Measurements from ENCODE around the gene GUCA1A. TPM values are rescaled to one million over a fixed set of nuclear protein-coding genes. Genes with fewer than 3 reads are reported as not detected.

Gene GUCA1A
- total RNA-seq, 1 donor from 2014 or later = not detected

DNA sequence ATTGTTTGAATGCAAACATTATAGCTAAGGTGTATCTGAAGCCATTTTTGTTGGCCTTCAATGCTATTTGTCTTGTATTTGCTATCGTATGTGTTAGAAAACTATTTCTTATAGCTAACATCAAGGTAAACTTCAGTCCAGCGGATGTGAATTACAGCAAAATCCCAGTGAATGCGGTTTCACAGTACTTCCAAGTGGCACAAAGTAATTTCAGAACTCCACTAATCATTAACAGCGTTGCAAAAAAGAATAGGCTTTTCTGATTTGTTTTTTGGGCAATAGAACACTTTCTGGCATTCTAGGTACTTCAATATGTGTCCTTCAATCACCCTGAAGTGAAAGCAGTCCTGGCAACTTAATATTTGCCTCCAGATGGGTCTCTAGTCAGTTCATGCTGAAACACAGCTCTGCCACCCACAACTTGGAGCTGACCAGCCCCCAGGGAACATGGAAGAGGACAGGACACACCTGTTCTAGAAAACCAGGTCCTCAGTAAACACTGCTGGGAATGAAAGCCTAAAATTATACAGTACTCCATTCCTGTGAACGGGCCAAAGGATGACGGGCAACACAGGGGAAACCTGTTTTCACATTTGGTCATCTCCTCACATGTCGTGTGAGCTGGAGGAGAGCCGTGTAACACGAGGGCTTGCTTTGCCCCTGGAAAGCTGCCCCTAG, 54.1 kb downstream of the GUCA1A start:
- no peaks in the 10 kb centered on the region for H3K27me3 ChIP-seq
- TF ChIP-seq, protein P1, sequence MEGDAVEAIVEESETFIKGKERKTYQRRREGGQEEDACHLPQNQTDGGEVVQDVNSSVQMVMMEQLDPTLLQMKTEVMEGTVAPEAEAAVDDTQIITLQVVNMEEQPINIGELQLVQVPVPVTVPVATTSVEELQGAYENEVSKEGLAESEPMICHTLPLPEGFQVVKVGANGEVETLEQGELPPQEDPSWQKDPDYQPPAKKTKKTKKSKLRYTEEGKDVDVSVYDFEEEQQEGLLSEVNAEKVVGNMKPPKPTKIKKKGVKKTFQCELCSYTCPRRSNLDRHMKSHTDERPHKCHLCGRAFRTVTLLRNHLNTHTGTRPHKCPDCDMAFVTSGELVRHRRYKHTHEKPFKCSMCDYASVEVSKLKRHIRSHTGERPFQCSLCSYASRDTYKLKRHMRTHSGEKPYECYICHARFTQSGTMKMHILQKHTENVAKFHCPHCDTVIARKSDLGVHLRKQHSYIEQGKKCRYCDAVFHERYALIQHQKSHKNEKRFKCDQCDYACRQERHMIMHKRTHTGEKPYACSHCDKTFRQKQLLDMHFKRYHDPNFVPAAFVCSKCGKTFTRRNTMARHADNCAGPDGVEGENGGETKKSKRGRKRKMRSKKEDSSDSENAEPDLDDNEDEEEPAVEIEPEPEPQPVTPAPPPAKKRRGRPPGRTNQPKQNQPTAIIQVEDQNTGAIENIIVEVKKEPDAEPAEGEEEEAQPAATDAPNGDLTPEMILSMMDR (IDR thresholded peaks at IDR 0.05) = no peak
- TF ChIP-seq POLR2A (IDR thresholded peaks at IDR 0.05) = no peak
- TF ChIP-seq POLR2AphosphoS5 (IDR thresholded peaks at IDR 0.05; ENCODE audit: insufficient read depth in 1 of 2, low read depth in 1 of 2) = no peak
- intact Hi-C loops (cut with DNase I) = no loop called here
- DNase-seq (ENCODE audit: extremely low spot score in 2 of 2) = no peak
- peak overlapping the region; percentile 46 for H3K27ac ChIP-seq
- peaks cover 37% of the 10 kb centered on the region for H3K4me1 ChIP-seq
- no peaks in the 10 kb centered on the region for H3K9me3 ChIP-seq
- peaks cover 0 to 7% of the 10 kb centered on the region in 2 donors for H3K36me3 ChIP-seq
- H3K4me3 ChIP-seq = no peak overlapping the region

DNA sequence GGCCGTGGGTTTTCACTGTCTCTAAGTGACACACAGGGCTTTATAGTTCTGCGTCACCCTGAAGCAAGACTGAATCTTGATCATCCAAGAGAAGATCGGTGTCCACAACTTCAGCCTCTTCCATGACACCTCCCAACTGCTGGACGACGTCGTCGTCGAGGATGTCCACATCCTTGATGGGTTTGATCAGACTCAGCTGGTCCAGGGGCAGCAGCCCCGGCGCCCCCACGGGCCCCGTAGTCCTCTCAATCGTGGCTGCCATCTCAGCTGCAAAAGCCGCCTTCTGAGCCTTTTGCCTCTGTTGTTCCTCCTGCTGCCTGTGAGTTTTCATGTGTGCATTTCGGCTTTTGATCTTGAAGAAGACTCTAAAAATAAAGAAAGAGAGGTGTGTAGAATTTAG, 55.1 kb downstream of the GUCA1A start:
- peaks cover 37% of the 10 kb centered on the region for H3K4me1 ChIP-seq
- H3K27me3 ChIP-seq = no peaks in the 10 kb centered on the region
- peaks cover 0 to 14% of the 10 kb centered on the region in 2 donors for H3K36me3 ChIP-seq
- intact Hi-C loops (cut with DNase I) = no loop called here
- no peak overlapping the region for H3K27ac ChIP-seq
- H3K4me3 ChIP-seq = no peak overlapping the region
- TF ChIP-seq POLR2A (IDR thresholded peaks at IDR 0.05) = no peak
- TF ChIP-seq, protein P1 (IDR thresholded peaks at IDR 0.05) = no peak
- no peak for TF ChIP-seq POLR2AphosphoS5 (IDR thresholded peaks at IDR 0.05; ENCODE audit: insufficient read depth in 1 of 2, low read depth in 1 of 2)
- no peak for DNase-seq (ENCODE audit: extremely low spot score in 2 of 2)
- H3K9me3 ChIP-seq = no peaks in the 10 kb centered on the region

Other genes starting within 250 kb of the GUCA1A start
- gene CCND3, start 231.6 kb upstream of the GUCA1A start, total RNA-seq = 122 TPM
- gene TAF8, start 122.8 kb upstream of the GUCA1A start, total RNA-seq = 35.6 TPM
- gene C6orf132, start 30.7 kb upstream of the GUCA1A start, total RNA-seq = 78.6 TPM
- not detected for gene GUCA1B, start 21.6 kb downstream of the GUCA1A start, total RNA-seq
- gene MRPS10, start 44.5 kb downstream of the GUCA1A start, total RNA-seq = 21.4 TPM

Data from vagina (tissue), 2 donors.